SK-N-SH treated with all-trans-retinoic acid at 6 μM for 48 hours (cell line): ENCODE results near the gene NIPA2.

Experiments used
- BACH2 ChIP-seq: fragments of 250-450 bp; sonication (Bioruptor Pico); IDR thresholded peaks from 2 replicates; pipeline ENCODE4 v1.9.0; 2021; ENCODE audit warnings: mild to moderate bottlenecking, borderline replicate concordance
- CSDC2 ChIP-seq: fragments of 250-450 bp; sonication (Bioruptor Pico); IDR thresholded peaks from 2 replicates; pipeline ENCODE4 v1.5.0; 2020; ENCODE audit warnings: mild to moderate bottlenecking, moderate library complexity
- POU6F1 ChIP-seq: fragments of 250-450 bp; sonication (Bioruptor Pico); IDR thresholded peaks from 2 replicates; pipeline ENCODE4 v1.8.0; 2021; ENCODE audit warnings: low read depth, mild to moderate bottlenecking, moderate library complexity, borderline replicate concordance
- RARB ChIP-seq: fragments of 250-450 bp; sonication (Bioruptor Pico); IDR thresholded peaks from 2 replicates; pipeline ENCODE4 v1.8.0; 2021; ENCODE audit warnings: mild to moderate bottlenecking, moderate library complexity
- TCF4 ChIP-seq: fragments of 250-450 bp; sonication (Bioruptor Pico); IDR thresholded peaks from 2 replicates; pipeline ENCODE4 v1.8.0; 2021; ENCODE audit warnings: mild to moderate bottlenecking, moderate library complexity, borderline replicate concordance
- ZFP3 ChIP-seq: fragments of 250-450 bp; sonication (Bioruptor Pico); IDR thresholded peaks from 2 replicates; pipeline ENCODE4 v1.5.0; 2020; ENCODE audit warnings: mild to moderate bottlenecking, moderate library complexity
- ZFP30 ChIP-seq: fragments of 450-650 bp; formaldehyde crosslinking; IDR thresholded peaks from 2 replicates; pipeline ENCODE4 v1.5.0; 2022; ENCODE audit warnings: mild to moderate bottlenecking, moderate library complexity
- ZNF565 ChIP-seq: fragments of 450-650 bp; formaldehyde crosslinking; conservative IDR thresholded peaks from 2 replicates; pipeline ENCODE4 v1.5.0; 2020; ENCODE audit warnings: low read depth, mild to moderate bottlenecking, moderate library complexity
- ZNF70 ChIP-seq: fragments of 450-650 bp; formaldehyde crosslinking; IDR thresholded peaks from 2 replicates; pipeline ENCODE4 v1.5.0; 2020; ENCODE audit warnings: mild to moderate bottlenecking, moderate library complexity

The NIPA2 gene

DNA sequence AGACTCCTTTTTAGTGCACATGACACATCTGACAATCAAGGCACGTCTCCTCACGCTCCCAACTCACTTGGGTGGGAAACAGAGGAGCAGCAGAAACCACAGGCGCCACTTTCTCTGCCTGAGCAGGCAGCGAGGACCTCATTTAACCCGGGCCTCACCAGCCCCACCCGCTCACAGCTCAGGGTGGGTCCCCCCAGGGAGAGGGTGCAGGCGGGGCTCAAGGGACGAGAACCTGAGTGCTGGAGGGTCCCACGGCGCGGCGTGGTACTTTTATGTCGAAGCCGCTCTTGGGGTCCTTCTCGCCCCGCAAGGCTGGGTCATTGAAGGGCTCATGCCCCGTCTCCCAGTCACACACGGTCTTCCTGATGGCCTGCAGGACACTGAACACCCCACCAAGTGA, 79.1 kb downstream of the NIPA2 start (continued):
- TF ChIP-seq ZNF70 = no peak
- no peak for TF ChIP-seq ZNF565 (CRISPR knock-in tag)
- no peak for TF ChIP-seq POU6F1
- TF ChIP-seq ZFP3 (CRISPR knock-in tag) = no peak
- TF ChIP-seq ZFP30 = no peak
- TF ChIP-seq RARB (CRISPR knock-in tag) = no peak
- no peak for TF ChIP-seq CSDC2 (CRISPR knock-in tag)
- no peak for TF ChIP-seq BACH2 (CRISPR knock-in tag)
- no peak for TF ChIP-seq TCF4 (CRISPR knock-in tag)
- TF ChIP-seq, all 23 proteins: peak for 0
